ENCODE measurements around the gene HYKK. TPM values are rescaled to one million over a fixed set of nuclear protein-coding genes. Genes with fewer than 3 reads are reported as not detected.

Gene HYKK
- total RNA-seq, 6 donors from 2014 or later = 2.8 to 6.3 (median 3.2) TPM

GRCh38 chr15:78477295-78477694 lies 30.1 kb upstream of the HYKK start:
- TF ChIP-seq, protein P1, sequence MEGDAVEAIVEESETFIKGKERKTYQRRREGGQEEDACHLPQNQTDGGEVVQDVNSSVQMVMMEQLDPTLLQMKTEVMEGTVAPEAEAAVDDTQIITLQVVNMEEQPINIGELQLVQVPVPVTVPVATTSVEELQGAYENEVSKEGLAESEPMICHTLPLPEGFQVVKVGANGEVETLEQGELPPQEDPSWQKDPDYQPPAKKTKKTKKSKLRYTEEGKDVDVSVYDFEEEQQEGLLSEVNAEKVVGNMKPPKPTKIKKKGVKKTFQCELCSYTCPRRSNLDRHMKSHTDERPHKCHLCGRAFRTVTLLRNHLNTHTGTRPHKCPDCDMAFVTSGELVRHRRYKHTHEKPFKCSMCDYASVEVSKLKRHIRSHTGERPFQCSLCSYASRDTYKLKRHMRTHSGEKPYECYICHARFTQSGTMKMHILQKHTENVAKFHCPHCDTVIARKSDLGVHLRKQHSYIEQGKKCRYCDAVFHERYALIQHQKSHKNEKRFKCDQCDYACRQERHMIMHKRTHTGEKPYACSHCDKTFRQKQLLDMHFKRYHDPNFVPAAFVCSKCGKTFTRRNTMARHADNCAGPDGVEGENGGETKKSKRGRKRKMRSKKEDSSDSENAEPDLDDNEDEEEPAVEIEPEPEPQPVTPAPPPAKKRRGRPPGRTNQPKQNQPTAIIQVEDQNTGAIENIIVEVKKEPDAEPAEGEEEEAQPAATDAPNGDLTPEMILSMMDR (IDR thresholded peaks at IDR 0.05) = no peak
- TF ChIP-seq POLR2A (IDR thresholded peaks at IDR 0.05) = no peak
- no peak for TF ChIP-seq POLR2AphosphoS5 (IDR thresholded peaks at IDR 0.05)
- TF ChIP-seq EP300 (IDR thresholded peaks at IDR 0.05) = no peak
- Histone ChIP-seq H3K9me3 (no peaks in the 10 kb centered on the region), H3K4me1 (no peaks in the 10 kb centered on the region), H3K36me3 (peaks cover 22 to 94% (median 47%) of the 10 kb centered on the region in 4 donors), H3K4me3 (no peak overlapping the region), H3K27ac (no peak overlapping the region), H3K27me3 (no peaks in the 10 kb centered on the region)
- ATAC-seq (ENCODE audit: low FRiP score in 2 of 2) (no peak), DNase-seq (no peak)
- 78% methylated on average over 5 of the region's 5 CpGs for WGBS, 2 donors

DNA sequence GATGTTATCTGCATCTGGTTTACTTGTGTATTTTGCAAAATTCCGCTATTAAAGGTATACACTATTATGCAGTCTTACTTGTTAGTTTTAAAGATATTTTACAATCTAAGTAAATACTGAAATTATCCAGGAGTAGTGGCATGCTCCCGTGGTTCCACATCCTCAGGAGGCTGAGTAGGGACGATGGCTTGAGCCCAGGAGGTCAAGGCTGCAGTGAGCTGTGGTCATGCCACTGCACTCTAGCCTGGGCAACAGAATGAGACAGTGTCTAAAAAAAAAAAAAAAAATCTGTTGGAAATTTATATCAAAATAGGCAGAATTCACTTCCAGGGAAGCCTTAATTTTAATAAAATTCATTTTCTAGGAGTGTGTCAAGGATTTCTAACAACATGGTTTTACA lies 27.7 kb upstream of the HYKK start:
- no peaks in the 10 kb centered on the region for H3K4me1 ChIP-seq
- H3K9me3 ChIP-seq = no peaks in the 10 kb centered on the region
- H3K4me3 ChIP-seq = no peak overlapping the region
- WGBS, 2 donors = 94 to 97% methylated on average over 3 of the region's 3 CpGs
- no peak for ATAC-seq (ENCODE audit: low FRiP score in 2 of 2)
- no peak for DNase-seq
- H3K36me3 ChIP-seq = peaks cover 26 to 95% (median 59%) of the 10 kb centered on the region in 4 donors
- TF ChIP-seq, protein P1 (IDR thresholded peaks at IDR 0.05) = no peak
- TF ChIP-seq POLR2A (IDR thresholded peaks at IDR 0.05) = no peak
- no peak for TF ChIP-seq EP300 (IDR thresholded peaks at IDR 0.05)
- no peak for TF ChIP-seq POLR2AphosphoS5 (IDR thresholded peaks at IDR 0.05)
- no peaks in the 10 kb centered on the region for H3K27me3 ChIP-seq
- no peak overlapping the region for H3K27ac ChIP-seq

DNA sequence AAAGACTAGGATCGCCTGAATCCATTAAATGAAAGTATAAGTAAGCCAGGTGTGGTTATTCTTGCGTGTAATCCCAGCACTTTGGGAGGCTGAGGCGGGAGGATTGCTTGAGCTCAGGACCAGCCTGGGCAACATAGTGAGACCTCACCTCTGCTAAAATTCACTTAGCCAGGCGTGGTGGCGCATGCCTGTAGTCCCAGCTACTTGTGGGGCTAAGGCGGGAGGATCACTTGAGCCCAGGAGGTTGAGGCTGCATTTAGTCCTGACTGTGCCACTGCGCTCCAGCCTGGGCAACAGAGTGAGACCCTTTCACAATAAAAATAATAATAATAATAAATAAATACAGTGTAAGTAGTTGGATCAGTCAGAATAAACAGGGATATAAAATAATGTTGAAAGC lies 25.5 kb upstream of the HYKK start:
- DNase-seq = no peak
- no peak overlapping the region for H3K27ac ChIP-seq
- TF ChIP-seq POLR2AphosphoS5 (IDR thresholded peaks at IDR 0.05) (no peak), POLR2A (IDR thresholded peaks at IDR 0.05) (no peak), EP300 (IDR thresholded peaks at IDR 0.05) (no peak)
- TF ChIP-seq, protein P1 (IDR thresholded peaks at IDR 0.05) = no peak
- ATAC-seq (ENCODE audit: low FRiP score in 2 of 2) = no peak
- no peaks in the 10 kb centered on the region for H3K9me3 ChIP-seq
- H3K4me3 ChIP-seq = no peak overlapping the region
- H3K4me1 ChIP-seq = no peaks in the 10 kb centered on the region
- WGBS, 2 donors = 82 to 98% methylated on average over 7 of the region's 7 CpGs
- H3K27me3 ChIP-seq = no peaks in the 10 kb centered on the region
- peaks cover 35 to 97% (median 54%) of the 10 kb centered on the region in 4 donors for H3K36me3 ChIP-seq

- Histone ChIP-seq H3K9me3 (no peaks in the 10 kb centered on the region), H3K36me3 (peaks cover 24 to 97% (median 58%) of the 10 kb centered on the region in 4 donors), H3K27me3 (no peaks in the 10 kb centered on the region), H3K4me3 (no peak overlapping the region), H3K4me1 (peaks cover 0 to 4% (median 0%) of the 10 kb centered on the region in 4 donors), H3K27ac (no peak overlapping the region)
- ATAC-seq (ENCODE audit: low FRiP score in 2 of 2) (no peak), DNase-seq (no peak)
- TF ChIP-seq POLR2AphosphoS5 (IDR thresholded peaks at IDR 0.05) (no peak), EP300 (IDR thresholded peaks at IDR 0.05) (no peak), POLR2A (IDR thresholded peaks at IDR 0.05) (no peak)
- TF ChIP-seq, protein P1 (IDR thresholded peaks at IDR 0.05) = no peak
- 84 to 85% methylated on average over 1 of the region's 1 CpG for WGBS, 2 donors
These were observed 14.5 kb upstream of the HYKK start for GRCh38 chr15:78492872-78493271.

DNA sequence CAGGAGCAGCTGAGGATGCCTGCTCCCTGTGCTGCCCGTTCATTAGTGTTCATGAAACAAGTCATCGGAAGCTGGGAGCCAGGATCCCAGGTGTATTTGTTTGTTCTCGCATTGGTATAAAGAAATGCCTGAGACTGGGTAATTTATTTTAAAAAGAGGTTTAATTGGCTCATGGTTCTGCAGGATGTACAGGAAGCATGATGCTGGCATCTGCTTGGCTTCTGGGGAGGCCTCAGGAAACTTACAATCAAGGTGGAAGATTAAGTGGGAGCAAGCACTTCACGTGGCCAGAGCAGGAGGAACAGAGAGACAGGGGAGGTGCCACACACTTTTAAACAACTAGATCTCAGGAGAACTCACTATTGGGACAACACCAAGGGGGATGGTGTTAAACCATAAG lies 5.5 kb upstream of the HYKK start:
- Histone ChIP-seq H3K27me3 (no peaks in the 10 kb centered on the region), H3K9me3 (no peaks in the 10 kb centered on the region), H3K27ac (no peak overlapping the region), H3K4me3 (no peak overlapping the region), H3K36me3 (peaks cover 13 to 39% (median 19%) of the 10 kb centered on the region in 4 donors), H3K4me1 (peaks cover 0 to 4% (median under 1%) of the 10 kb centered on the region in 4 donors)
- DNase-seq (no peak), ATAC-seq (ENCODE audit: low FRiP score in 2 of 2) (no peak)
- TF ChIP-seq POLR2A (IDR thresholded peaks at IDR 0.05) (no peak), POLR2AphosphoS5 (IDR thresholded peaks at IDR 0.05) (no peak), EP300 (IDR thresholded peaks at IDR 0.05) (no peak)
- TF ChIP-seq, protein P1 (IDR thresholded peaks at IDR 0.05) = no peak
- 74 to 95% methylated on average over 4 of the region's 4 CpGs for WGBS, 2 donors

Measured in upper lobe of left lung (tissue), 6 donors.